ENCODE results near the gene YWHAB.

YWHAB gene

DNA sequence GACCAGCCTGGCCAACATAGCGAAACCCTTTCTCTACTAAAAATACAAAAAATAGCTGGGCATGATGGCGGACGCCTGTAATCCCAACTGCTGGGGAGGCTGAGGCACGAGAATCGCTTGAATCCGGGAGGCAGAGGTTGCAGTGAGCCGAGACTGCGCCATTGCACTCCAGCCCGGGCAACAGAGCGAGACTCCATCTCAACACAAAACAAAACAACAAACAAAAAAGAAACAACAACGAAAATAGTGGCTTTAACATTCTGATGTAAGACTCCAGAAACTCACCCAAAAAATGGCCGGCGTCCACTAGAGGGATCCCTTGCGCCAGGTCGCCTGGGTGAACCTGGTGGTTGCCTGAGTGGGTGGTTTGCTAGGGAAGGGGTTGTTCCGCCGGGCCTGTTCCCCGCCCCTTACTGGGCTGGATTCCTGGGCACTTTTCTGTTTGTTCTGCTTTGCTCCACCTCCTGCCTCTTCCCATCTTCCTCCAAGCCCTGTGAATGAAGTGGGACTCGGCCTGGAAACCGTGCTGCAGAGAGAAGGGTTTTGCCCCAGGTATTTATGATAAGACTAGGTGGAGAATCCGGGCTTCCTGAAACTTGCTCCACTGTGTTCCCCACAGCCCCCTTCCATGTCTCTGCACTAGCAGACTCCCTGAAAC is 25.9 kb downstream of the YWHAB start:
- DNase-seq (ENCODE audit: low spot score): peak; percentile 58

DNA sequence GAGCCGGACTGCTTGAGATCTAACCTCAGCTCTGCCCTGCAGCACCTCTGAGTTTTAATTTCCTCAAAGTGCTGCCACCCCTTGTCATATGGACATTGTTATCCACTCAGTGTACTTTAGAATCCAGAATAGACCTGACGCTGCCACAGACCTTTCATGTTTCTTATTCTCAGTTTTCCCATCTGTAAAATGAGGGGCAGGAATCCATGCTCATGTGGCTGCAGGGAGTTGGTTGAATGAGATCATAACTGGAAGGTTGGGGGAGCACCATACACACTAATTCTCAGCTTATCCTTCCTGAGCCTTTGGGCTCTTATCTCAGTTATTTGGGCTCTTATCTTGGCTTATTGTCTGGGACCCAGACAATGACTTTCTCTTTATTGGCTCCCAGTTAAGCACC is 26.7 kb downstream of the YWHAB start:
- DNase-seq (ENCODE audit: low spot score): no peak

DNA sequence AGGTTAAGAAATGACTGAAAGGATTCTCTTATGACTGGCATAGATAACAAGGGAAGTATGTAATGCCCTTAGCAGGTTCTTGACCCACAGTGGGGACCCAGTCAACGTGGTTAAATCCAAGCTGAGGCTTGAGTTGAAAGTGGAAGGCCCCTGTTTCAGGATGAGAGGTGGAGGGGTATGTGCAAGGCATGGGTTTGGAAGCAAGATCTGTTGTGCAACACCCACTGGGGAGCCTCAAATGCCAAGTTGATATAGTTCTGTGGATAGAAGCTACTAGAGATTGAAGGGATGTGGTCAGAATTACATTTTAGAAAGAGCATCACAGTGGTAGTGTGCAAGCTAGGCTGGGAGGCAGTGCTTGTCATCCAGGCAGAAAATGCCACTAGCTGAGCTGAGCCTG is 29.4 kb downstream of the YWHAB start:
- DNase-seq (ENCODE audit: low spot score): peak; percentile 51

DNA sequence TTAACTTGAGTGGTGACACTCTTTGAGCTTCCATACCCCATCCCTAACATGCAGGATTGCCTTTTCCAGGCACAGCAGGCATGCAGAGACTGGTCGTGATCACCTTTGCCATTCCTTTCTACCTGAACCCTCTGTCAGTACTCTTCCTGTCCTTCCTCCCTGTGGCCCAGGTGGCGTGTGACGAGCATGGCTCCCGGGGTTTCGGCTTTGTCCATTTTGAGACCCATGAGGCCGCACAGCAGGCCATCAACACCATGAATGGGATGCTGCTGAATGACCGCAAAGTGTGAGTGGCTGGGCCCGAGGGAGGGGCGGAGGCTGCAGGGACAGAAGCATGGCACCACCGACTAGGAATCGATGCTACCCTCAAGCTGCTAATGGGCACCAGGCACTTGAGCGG is 31.1 kb downstream of the YWHAB start:
- DNase-seq (ENCODE audit: low spot score): no peak

DNA sequence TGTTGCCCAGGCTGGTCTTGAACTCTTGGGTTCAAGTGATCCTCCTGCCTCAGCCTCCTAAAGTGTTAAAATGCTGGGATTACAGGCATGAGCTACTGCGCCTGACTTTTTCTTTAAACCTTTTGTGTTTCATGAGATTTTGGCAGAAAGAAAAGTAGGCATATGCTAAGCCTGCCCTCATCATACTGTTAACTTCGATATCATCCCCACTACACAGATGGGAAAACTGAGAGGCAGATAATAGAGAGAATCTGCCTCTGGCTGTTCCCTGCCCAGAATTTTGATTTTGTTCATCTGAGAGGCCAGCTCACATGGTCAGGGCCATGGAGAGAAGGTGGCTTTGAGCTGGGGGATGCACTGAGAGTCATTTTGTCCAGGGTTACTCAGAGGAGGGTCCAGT is 31.9 kb downstream of the YWHAB start:
- DNase-seq (ENCODE audit: low spot score): no peak

DNA sequence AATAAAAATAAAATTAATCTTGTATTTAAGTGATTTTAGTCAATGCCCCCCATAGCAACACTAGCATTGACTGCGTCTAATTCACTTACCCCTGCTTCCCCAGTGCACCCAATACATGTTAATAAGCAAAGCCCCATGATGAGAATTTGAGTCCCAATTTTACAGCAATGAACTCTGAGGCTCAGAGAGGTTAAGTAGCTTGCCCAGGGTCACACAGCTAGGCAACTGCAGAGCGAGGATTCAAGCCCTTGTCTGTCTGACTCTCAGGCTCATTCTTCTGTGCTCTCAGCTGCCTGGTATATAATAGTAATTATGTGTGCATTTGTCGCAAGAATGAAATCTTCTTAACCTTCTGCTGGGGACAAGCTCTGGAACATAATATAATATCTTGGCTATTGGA is 32.8 kb downstream of the YWHAB start:
- DNase-seq (ENCODE audit: low spot score): no peak

DNA sequence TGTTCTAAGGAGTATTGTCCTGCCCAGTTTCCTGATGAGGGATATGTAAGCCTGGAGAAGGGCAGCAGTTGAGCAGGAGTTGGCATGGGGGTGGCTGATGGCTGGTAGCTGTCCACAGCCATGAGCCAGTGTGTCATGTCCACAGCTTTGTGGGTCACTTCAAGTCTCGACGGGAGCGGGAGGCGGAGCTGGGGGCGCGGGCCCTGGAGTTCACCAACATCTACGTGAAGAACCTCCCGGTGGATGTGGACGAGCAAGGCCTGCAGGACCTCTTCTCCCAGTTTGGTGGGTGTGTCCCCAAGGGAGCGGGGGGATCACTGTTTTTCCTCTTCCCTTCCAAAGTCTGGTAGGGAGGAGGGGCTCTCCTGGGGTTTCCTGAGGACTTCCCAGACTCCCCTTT is 33.3 kb downstream of the YWHAB start:
- DNase-seq (ENCODE audit: low spot score): no peak

DNA sequence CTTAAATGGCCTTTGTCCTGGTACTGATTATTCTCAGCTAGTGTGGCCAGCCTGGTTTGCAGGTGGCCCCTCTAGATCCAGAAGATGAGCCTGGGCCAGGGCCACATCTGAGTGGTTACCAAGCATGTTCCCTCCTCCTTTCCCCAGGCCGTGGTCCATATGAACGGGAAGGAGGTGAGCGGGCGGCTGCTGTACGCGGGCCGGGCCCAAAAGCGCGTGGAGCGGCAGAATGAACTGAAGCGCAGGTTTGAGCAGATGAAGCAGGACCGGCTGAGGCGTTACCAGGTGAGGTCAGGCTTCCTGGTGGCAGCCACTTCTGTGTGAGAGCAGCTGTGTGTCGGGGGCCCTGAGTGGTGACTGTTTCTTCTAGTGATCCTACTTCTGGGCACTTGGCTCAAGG is 35.9 kb downstream of the YWHAB start:
- no peak for DNase-seq (ENCODE audit: low spot score)

DNA sequence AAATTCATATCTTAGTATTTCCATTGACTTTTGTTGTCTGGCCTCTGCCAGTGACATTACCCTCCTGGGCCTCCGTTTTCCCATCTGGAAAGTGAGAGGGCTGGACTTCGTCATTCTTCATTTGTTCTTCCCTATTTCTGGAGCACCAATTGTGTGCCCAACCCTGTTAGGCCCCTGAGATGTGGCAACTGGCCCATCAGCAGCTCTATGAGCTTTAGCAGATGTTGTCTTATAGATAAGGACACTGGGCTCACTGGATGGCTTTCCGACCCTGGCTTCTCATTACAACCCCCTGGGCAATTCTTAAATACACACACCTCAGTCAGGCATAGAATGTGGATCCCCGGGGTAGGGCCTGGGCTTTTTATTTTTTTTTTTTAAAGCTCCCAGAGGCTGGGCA is 39.0 kb downstream of the YWHAB start:
- no peak for DNase-seq (ENCODE audit: low spot score)

DNA sequence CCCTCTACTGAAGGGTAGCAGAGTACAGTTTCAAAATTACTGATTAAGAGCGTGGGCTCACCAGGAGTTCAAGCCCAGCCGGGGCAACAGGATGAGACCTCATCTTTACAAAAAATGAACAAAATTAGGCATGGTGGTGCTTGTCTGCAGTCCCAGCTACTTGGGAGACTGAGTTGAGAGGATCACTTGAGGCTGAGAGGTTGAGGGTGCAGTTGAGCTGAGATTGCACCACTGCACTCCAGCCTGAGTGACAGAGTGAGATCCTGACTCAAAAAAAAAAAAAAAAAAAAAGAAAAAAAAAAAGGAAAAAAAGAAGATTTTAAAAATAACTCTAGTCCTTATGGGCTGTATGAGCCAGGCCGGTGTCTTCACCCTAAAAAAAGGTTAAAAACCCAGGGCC is 43.1 kb downstream of the YWHAB start:
- DNase-seq (ENCODE audit: low spot score): no peak

DNA sequence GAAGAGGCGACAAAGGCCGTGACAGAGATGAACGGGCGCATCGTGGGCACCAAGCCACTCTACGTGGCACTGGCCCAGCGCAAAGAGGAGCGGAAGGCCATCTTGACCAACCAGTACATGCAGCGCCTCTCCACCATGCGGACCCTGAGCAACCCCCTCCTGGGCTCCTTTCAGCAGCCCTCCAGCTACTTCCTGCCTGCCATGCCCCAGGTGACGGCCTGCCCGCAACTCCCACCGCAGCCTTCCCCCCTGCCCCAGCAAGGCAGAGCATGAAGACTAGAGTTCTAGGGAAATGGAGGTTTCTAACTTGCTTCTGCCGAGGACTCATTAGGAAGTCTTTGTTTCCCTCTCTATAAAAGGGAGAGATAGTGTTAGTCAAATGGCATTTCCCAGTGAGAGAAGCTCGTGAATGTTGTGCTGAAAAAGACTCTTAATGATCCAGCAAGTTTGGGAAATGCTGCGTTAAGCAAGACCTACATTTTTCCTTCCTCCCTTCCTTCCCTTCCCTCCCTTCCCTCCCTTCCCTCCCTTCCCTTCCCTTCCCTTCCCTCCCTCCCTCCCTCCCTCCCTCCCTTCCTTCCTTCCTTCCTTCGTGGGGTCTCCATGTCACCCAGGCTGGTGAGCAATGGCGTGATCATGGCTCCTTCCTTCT is 45.1 kb downstream of the YWHAB start:
- DNase-seq (ENCODE audit: low spot score): no peak

DNA sequence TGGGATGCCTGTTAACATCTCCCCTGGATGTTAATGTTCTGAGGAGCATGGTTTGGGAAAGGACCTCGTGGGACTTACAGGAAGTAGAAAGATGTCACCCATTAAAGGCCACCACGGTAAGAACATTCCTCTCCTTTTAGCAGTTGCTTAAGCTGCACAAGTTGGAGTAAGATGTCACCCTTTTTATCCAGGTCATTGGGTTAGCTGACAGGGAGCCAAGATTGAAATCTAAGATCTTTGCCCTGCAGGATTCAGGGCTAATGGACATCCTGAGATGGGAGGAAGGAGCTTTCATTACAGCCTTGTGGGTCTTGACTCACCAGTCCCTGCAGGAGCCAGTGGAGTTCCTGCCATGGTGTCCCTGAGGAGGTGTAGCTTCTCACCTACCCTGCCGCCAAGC is 46.4 kb downstream of the YWHAB start:
- no peak for DNase-seq (ENCODE audit: low spot score)

DNA sequence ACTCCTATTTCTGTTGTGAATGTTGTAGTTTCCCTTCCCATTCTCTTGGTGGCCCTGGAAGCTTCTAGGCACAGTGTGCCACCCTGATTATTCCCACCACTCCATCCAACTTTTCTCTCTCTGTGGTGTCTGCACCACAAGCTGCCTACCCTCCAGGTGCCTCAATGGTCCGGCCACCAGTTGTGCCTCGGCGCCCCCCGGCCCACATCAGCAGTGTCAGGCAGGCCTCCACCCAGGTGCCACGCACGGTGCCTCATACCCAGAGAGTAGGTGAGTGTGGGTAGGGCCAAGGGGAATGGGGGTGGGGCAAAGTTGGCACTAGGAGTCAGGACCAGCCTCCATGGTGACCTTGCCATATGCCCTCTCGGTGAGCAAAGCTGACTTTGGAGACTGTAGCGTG is 47.4 kb downstream of the YWHAB start:
- DNase-seq (ENCODE audit: low spot score): no peak

DNA sequence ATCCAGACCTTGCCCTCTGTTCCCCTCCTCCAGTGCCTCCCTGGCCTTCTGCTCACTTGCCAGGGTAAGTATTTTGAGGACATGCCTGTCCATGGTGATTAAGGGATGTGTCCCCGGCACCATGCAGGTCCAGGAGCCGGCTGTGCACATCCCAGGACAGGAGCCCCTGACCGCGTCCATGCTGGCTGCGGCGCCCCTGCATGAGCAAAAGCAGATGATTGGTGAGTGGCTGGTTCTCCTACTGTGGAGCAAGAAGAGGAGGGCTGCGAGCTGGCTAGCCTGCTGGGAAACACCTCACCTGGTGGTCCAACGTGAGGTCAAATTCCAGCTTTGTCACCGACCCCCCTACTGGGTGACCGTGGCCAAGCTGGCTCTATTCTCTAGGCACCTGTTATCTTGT is 51.0 kb downstream of the YWHAB start:
- no peak for DNase-seq (ENCODE audit: low spot score)

DNA sequence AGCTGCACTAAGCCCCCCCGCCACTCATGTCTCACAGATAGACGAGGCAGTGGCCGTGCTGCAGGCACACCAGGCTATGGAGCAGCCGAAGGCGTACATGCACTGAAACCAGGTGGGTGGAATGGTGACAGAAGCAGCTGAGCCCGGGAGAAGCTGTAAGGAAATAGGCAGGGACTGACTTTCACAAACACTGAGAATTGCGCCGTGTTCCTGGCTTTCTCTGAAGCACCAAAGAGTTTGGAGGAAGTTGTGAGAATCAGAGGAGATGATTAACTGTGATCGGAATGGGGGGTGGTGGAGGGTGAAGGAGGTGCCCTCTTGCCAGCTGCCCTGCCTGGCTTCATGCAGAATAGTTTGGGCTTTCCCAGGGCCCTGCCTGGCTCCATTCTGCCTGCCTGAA is 53.1 kb downstream of the YWHAB start:
- no peak for DNase-seq (ENCODE audit: low spot score)

DNA sequence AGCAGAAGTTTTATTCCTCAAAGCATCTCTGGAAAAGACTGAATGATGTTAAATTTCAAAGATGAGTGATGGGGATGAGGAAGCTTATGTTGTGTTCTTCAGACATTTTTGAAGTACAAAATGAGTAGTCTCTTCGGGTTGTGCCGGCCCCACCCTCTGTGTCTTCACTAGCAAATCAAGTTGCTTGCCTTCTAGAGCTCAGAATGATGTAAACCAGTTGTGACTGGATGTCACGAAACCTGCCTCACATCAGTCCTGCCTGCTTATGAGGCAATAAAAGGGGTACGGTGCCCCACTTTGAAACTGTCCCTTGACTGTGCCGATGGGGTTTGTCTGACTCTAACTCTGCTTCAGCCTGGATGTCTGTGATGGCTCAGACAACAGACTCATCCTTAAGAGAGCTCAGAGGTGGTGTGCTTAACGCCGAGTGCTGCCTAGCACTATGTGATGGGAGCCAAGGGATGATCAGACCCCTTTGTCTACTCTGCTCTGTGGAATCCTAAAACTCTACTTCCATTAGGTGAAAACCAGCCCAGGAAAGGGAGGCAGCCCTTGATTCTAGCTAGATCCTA is 55.7 kb downstream of the YWHAB start:
- DNase-seq (ENCODE audit: low spot score): no peak

DNA sequence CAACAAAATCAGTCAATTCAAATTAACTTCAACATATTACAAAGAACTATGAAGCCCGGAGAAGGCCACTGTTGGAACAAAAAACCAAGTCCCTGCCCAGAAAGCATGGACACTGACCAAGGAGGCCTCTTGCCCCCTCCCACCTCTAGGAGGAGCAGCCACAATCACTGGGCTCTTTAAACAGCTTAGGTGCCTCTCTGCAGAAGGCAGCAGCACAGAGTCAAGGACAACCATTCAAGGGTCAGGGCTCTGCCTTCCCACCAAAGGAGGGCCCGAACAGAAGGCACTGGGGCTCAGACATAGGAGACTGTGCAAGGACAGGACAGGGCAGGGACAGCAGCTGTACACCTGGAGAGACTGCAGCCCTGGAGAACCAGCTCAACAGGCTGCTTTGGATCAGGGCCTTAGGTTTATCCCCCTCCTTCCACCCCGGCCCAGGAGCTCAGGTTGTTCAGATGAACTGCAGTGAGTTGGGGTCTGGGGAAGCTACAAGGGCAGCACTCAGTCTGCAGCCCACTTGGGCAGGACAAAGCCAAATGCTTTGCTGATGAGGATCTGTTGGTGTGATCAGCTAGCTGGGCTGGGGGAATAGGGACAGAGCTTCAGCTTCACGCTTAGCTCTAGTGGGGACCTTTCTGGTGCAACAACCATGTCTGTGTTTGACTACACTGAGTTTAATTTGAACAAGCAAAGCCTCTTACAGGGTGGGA is 56.9 kb downstream of the YWHAB start:
- DNase-seq (ENCODE audit: low spot score): no peak

DNA sequence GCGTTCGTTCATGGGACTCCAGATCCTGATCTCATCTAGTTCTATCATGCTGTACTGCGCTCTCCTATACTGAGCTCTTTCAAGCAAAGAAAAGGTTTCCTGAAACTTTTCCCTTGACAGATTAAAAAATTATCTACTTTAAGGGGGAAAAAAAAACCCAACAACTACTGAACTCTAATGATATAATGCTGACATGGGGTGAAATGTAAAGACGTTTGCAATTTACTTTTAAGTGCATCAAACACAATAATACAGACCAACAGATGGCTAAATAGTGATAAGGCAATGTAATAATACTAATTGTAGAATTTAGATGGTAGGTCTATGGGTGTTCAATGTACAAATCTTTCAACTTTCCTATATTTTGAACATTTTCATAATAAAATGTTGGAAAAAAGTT is 58.3 kb downstream of the YWHAB start:
- DNase-seq (ENCODE audit: low spot score): no peak

DNA sequence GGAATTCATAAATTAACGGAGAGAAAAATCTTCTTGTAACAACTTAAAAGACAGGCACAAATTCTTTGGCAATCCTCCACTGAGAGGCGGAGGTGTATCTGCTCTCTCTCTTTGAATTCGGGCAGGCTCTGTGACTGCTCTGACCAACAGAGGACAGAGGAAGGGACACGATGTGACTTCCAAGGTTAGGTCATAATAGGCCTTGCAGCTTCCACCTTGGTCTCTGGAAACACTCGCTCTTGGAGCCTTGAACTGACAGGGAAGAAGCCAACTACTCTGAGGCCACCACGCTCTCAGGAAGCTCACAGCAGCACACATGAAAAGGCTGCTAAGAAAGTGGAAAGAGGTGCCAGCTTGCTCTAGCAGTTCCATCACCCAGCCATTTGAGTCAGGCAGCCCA is 59.8 kb downstream of the YWHAB start:
- DNase-seq (ENCODE audit: low spot score): no peak

DNA sequence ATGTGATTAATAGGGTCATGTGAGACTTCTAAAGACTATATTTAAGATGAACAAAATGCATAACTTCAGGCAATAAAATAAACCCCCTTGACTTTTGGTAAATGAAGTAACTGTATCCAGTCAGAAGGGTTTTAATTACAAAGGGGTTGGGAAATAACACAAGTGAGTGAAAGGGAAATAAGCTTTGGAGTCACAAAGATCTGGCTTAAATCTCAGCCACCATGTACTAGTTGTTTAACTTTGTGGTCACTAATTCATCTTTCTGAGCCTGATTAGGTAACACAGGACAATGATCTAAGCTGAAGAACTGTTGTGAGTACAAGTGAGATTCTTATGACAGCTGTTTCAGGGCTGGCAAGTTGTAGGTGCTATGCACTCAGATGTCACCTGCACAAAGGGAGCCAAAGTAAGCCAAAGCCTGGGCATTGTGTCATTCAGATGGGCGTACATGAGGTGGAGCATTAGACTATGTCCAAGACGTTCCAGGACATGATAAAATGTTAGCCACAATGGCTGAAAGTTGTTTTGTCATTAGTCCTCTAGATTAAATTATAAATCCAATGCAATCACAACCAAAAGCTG is 60.9 kb downstream of the YWHAB start:
- DNase-seq (ENCODE audit: low spot score): no peak

DNA sequence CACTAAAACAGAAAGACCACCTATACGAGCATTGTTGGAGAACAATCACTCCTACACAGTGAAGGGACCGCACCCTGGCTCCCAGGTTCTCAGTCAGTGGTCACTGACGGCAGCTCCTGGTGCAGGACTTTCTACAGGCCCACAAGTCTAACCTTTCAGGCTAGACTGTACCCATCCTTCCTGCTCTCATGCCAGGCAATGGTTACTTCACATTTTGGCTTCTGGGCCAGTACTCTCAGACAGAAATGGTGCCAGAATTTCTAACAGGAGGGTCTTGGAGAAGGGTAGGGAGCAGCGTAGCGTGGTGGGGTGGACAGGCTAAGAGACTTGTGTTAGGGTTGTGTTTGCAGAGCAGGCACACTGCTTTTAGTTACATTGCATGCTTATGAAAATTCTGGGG is 62.6 kb downstream of the YWHAB start:
- no peak for DNase-seq (ENCODE audit: low spot score)

DNA sequence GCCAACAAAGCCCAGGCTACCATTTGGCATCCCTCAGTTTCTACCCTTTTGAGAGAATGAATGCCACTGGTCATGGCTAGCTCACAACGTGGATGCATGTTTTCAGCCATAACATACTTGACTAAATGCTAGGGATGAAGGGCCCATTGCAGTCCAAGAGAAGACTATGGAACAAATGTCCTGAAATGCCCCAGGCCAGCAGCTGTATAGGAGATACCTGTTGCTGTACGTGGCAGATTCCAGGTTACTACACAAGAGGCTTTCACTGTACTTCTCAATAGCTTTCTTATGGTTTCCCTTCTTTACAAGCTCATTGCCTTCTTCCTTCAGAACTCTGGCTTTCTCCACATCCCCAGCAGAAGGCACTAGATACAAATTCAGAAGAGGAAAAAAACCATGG is 63.0 kb downstream of the YWHAB start:
- DNase-seq (ENCODE audit: low spot score): no peak

DNA sequence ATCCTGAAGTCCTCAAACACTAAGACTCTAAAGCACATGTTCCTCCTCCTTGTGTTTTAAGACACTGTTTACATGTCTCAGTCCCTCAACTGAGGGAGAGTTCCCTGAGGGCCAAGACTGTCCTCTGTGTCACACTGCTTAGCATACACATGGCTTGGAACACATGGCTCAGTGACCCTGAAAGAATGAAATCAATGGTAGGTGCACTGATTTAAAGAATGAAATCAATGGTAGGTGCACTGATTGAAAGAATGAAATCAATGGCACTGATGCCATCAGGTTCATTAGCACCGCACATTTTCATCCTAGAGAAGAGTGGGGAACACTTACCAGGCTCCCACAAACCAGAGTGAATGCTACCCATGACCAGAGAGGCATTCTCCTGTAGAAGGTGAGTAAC is 64.9 kb downstream of the YWHAB start:
- no peak for DNase-seq (ENCODE audit: low spot score)
